Mammary epithelial cell (primary cell): Measurements from ENCODE around the gene TRIM15.

Experiments
- CTCF ChIP-seq, 2 donors: IDR thresholded peaks in 1 of 2; conservative IDR thresholded peaks in 1 of 2; 2 replicates each; pipeline ENCODE4 v1.5.1; 2011 to 2012; ENCODE audit warnings: inconsistent platforms in 2 of 2, low read length in 2 of 2, mild to moderate bottlenecking in 2 of 2, control low read depth in 1 of 2, low read depth in 1 of 2; ENCODE audit not compliant: insufficient read depth in 1 of 2; ENCODE audit errors: extremely low read depth in 1 of 2
- EZH2 ChIP-seq: IDR thresholded peaks from 2 replicates; pipeline ENCODE4 v1.6.1; 2012; ENCODE audit warnings: low read length, inconsistent platforms, borderline replicate concordance

DNA sequence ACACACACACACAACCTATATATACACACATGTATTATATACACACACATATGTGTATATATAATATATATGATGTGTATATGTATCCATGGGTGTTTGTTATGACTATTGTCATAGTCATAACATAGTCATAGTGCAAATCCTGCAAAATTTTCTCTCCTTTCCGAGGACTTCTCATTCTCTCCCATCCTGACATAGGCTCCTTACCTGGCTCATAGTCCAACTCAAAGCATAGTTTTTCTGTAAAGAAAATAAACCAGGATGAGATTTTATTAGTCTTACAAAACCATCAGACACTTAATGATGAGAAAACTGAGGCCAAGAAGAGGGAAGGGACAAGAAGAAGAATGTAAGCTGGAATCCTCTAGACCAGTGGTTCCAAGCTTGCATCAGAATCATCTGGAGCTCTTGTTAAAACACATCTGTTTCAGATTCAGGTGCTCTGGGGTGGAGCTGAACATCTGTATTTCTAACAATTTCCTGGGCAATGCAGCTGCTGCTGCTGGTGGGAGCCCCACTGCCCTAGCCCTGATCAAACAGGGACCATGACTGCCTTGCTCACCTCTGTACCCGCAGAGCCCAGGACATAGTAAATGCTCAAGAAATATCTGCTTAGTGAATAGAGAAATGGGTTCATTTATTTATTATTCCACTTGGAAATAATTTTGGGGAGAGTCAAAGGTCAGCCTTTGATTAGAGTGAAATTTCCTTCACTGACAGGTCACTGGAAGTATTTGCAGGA, 7.7 kb upstream of the TRIM15 start:
- TF ChIP-seq CTCF (conservative IDR thresholded peaks at IDR 0.05 in 1 of 2, IDR thresholded peaks at IDR 0.05 in 1 of 2; ENCODE audit: extremely low read depth in 1 of 2, insufficient read depth in 1 of 2, low read depth in 1 of 2, low read length in 2 of 2) (no peak), EZH2 (no peak)
